Activated CD4-positive, alpha-beta T cell treated with anti-CD3 and anti-CD28 coated beads, Interleukin-2, amount 10 ng/mL, durations not matched to agents 7 days and 5 days (primary cell): Measurements from ENCODE around the gene ILF2. TPM values are rescaled to one million over a fixed set of nuclear protein-coding genes. Genes with fewer than 3 reads are reported as not detected.

Experiments used
- CTCF ChIA-PET: fragments of 350-600 bp; sonication (Branson Sonifier 250); formaldehyde crosslinking; loops from one replicate; lab custom pipeline; 2021; ENCODE audit warnings: antibody characterized with exemption; lab: Charles Lee
- POLR2A ChIA-PET: fragments of 350-600 bp; sonication (Branson Sonifier 250); formaldehyde crosslinking; loops from one replicate; lab custom pipeline; 2021; ENCODE audit warnings: antibody characterized with exemption; lab: Charles Lee
- DNase-seq: peaks from one replicate; pipeline ENCODE4 v3.0.0-alpha.2; 2020
- H3K27ac Mint-ChIP-seq: one replicate; pipeline ENCODE4 v1.8.0; 2021; ENCODE audit warnings: mild to moderate bottlenecking, moderate library complexity, mixed read lengths
- H3K27me3 Mint-ChIP-seq: one replicate; pipeline ENCODE4 v1.8.0; 2021; ENCODE audit warnings: mixed read lengths
- H3K36me3 Mint-ChIP-seq: one replicate; pipeline ENCODE4 v1.8.0; 2021; ENCODE audit warnings: low read depth, mixed read lengths
- H3K4me1 Mint-ChIP-seq: one replicate; pipeline ENCODE4 v1.8.0; 2021; ENCODE audit warnings: mixed read lengths
- H3K4me3 Mint-ChIP-seq: one replicate; pipeline ENCODE4 v1.8.0; 2021; ENCODE audit warnings: mild to moderate bottlenecking, moderate library complexity, mixed read lengths
- H3K9me3 Mint-ChIP-seq: one replicate; pipeline ENCODE4 v1.8.0; 2021; ENCODE audit warnings: mixed read lengths
- total RNA-seq, 2 experiments: library from RNA; stranded (reverse); gene quantifications; one replicate each; pipeline ENCODE4 v1.2.3, GENCODE V29; 2021

Gene ILF2
- total RNA-seq, 2 experiments from 2014 or later: 192 to 223 TPM

- DNase-seq: no peak
- Mint-ChIP-seq H3K4me3 (no peak overlapping the region), H3K27ac (no peak overlapping the region), H3K27me3 (no peaks in the 10 kb centered on the region), H3K4me1 (peaks cover 21% of the 10 kb centered on the region), H3K36me3 (peaks cover 3% of the 10 kb centered on the region), H3K9me3 (no peaks in the 10 kb centered on the region)
- ChIA-PET POLR2A (no interaction called here), CTCF (interaction anchor here (1.6 to 3.6 kb wide), 3 partner anchors 14 to 94 kb away, joined by 5 to 45 read pairs (median 9); partner anchors contain the start of genes S100A14, S100A16 and S100A6)
Observed at GRCh38 chr1:153629343-153629665, 41.5 kb downstream of the ILF2 start.

- ChIA-PET CTCF (interaction anchor here (1.5 to 3.6 kb wide), 4 partner anchors 13 to 97 kb away, joined by 3 to 45 read pairs (median 7); partner anchors contain the start of genes S100A14, S100A16 and S100A6), POLR2A (interaction anchor here (0.6 kb wide), 1 partner anchor 75 kb away, joined by 3 read pairs; no protein-coding TSS in a partner anchor)
- Mint-ChIP-seq H3K27ac (no peak overlapping the region), H3K36me3 (peaks cover 2% of the 10 kb centered on the region), H3K9me3 (no peaks in the 10 kb centered on the region), H3K4me1 (peaks cover 21% of the 10 kb centered on the region), H3K27me3 (no peaks in the 10 kb centered on the region), H3K4me3 (no peak overlapping the region)
- no peak for DNase-seq
Observed at GRCh38 chr1:153628638-153629342, 42.0 kb downstream of the ILF2 start.

- Mint-ChIP-seq H3K4me3 (no peak within 1 kb of the TSS), H3K27me3 (no peaks in the 10 kb centered on the region), H3K27ac (no peak within 1 kb of the TSS), H3K4me1 (peaks cover 13% of the 10 kb centered on the region), H3K9me3 (no peaks in the 10 kb centered on the region), H3K36me3 (peaks cover 2% of the 10 kb centered on the region)
- ChIA-PET POLR2A (interaction anchor here (0.6 kb wide), 1 partner anchor 74 kb away, joined by 3 read pairs; no protein-coding TSS in a partner anchor), CTCF (interaction anchor here (0.8 to 3.6 kb wide), 12 partner anchors 10 to 131 kb away, joined by 3 to 45 read pairs (median 4); partner anchors contain the start of genes S100A14, S100A16 and S100A6)
- DNase-seq: no peak
Observed at GRCh38 chr1:153627715-153628626, 42.8 kb downstream of the ILF2 start, which contains the start of gene S100A1. Gene S100A1 (plus strand): TSS chr1:153628434. CDS start chr1:153630522, 2,088 bp downstream.

GRCh38 chr1:153626904-153627714 is 43.7 kb downstream of the ILF2 start, which contains the start of gene S100A13:
Gene S100A13 (minus strand): TSS chr1:153627505. CDS start chr1:153626472, 1,033 bp downstream.
- H3K4me1 Mint-ChIP-seq: peaks cover 7% of the 10 kb centered on the region
- no peaks in the 10 kb centered on the region for H3K9me3 Mint-ChIP-seq
- no peak within 1 kb of the TSS for H3K4me3 Mint-ChIP-seq
- DNase-seq: no peak
- H3K36me3 Mint-ChIP-seq: peaks cover 2% of the 10 kb centered on the region
- ChIA-PET CTCF (interaction anchor here (0.6 to 3.6 kb wide), 13 partner anchors 11 to 132 kb away, joined by 3 to 45 read pairs (median 3); partner anchors contain the start of genes S100A14, S100A16 and S100A6), POLR2A (no interaction called here)
- no peaks in the 10 kb centered on the region for H3K27me3 Mint-ChIP-seq
- no peak within 1 kb of the TSS for H3K27ac Mint-ChIP-seq

GRCh38 chr1:153626477-153626903 is 44.3 kb downstream of the ILF2 start:
- no peak for DNase-seq
- ChIA-PET POLR2A (no interaction called here), CTCF (interaction anchor here (0.8 to 3.6 kb wide), 4 partner anchors 11 to 58 kb away, joined by 3 to 45 read pairs (median 4); partner anchors contain the start of genes S100A14 and S100A16)
- H3K27ac Mint-ChIP-seq: no peak overlapping the region
- no peaks in the 10 kb centered on the region for H3K36me3 Mint-ChIP-seq
- peaks cover 3% of the 10 kb centered on the region for H3K4me1 Mint-ChIP-seq
- no peaks in the 10 kb centered on the region for H3K27me3 Mint-ChIP-seq
- H3K9me3 Mint-ChIP-seq: no peaks in the 10 kb centered on the region
- no peak overlapping the region for H3K4me3 Mint-ChIP-seq

- DNase-seq: no peak
- CTCF ChIA-PET: interaction anchor here (0.7 to 1.2 kb wide), 3 partner anchors 9 to 1166 kb away, joined by 3 to 6 read pairs (median 4); partner anchors contain the start of gene CHTOP
- no peak overlapping the region for H3K27ac Mint-ChIP-seq
- no peaks in the 10 kb centered on the region for H3K27me3 Mint-ChIP-seq
- H3K4me3 Mint-ChIP-seq: no peak overlapping the region
- no peaks in the 10 kb centered on the region for H3K9me3 Mint-ChIP-seq
- no peaks in the 10 kb centered on the region for H3K36me3 Mint-ChIP-seq
- POLR2A ChIA-PET: no interaction called here
- H3K4me1 Mint-ChIP-seq: no peaks in the 10 kb centered on the region
Observed at GRCh38 chr1:153624965-153625611, 45.7 kb downstream of the ILF2 start.

- Mint-ChIP-seq H3K9me3 (no peaks in the 10 kb centered on the region), H3K4me3 (no peak overlapping the region), H3K27ac (no peak overlapping the region), H3K27me3 (no peaks in the 10 kb centered on the region), H3K36me3 (no peaks in the 10 kb centered on the region), H3K4me1 (peaks cover under 1% of the 10 kb centered on the region)
- CTCF ChIA-PET: interaction anchor here (0.6 to 1.0 kb wide), 3 partner anchors 11 to 88 kb away, joined by 3 to 4 read pairs (median 3); partner anchors contain the start of genes CHTOP and S100A6
- DNase-seq: no peak
- POLR2A ChIA-PET: no interaction called here
Observed at GRCh38 chr1:153623101-153623500, 47.7 kb downstream of the ILF2 start.

- CTCF ChIA-PET: interaction anchor here (2.0 to 8.0 kb wide), 3 partner anchors 8 to 109 kb away, joined by 10 to 45 read pairs (median 13); partner anchors contain the start of genes S100A1 and S100A13
- Mint-ChIP-seq H3K27ac (no peak overlapping the region), H3K4me1 (peaks cover 7% of the 10 kb centered on the region), H3K4me3 (no peak overlapping the region), H3K9me3 (no peaks in the 10 kb centered on the region), H3K27me3 (no peaks in the 10 kb centered on the region), H3K36me3 (no peaks in the 10 kb centered on the region)
- DNase-seq: no peak
- POLR2A ChIA-PET: no interaction called here
Observed at GRCh38 chr1:153619171-153619570, 51.6 kb downstream of the ILF2 start.

- Mint-ChIP-seq H3K4me3 (no peak overlapping the region), H3K9me3 (no peaks in the 10 kb centered on the region), H3K4me1 (peaks cover 7% of the 10 kb centered on the region), H3K36me3 (no peaks in the 10 kb centered on the region), H3K27me3 (no peaks in the 10 kb centered on the region), H3K27ac (peak overlapping the region; percentile 68)
- ChIA-PET CTCF (interaction anchor here (0.6 to 8.0 kb wide), 11 partner anchors 10 to 107 kb away, joined by 3 to 45 read pairs (median 4); partner anchors contain the start of genes CHTOP, S100A1 and S100A13), POLR2A (no interaction called here)
- peak; percentile 85 for DNase-seq
Observed at GRCh38 chr1:153617663-153618062, 53.1 kb downstream of the ILF2 start.

- Mint-ChIP-seq H3K27me3 (no peaks in the 10 kb centered on the region), H3K36me3 (no peaks in the 10 kb centered on the region), H3K4me3 (no peak overlapping the region), H3K27ac (no peak overlapping the region), H3K4me1 (peaks cover 7% of the 10 kb centered on the region), H3K9me3 (no peaks in the 10 kb centered on the region)
- CTCF ChIA-PET: interaction anchor here (1.1 to 8.0 kb wide), 9 partner anchors 11 to 106 kb away, joined by 4 to 45 read pairs (median 5); partner anchors contain the start of genes CHTOP, S100A1 and S100A13
- DNase-seq: no peak
- POLR2A ChIA-PET: interaction anchor here (0.6 kb wide), 1 partner anchor 192 kb away, joined by 3 read pairs; no protein-coding TSS in a partner anchor
Observed at GRCh38 chr1:153616917-153617311, 53.9 kb downstream of the ILF2 start.
